Hematopoietic multipotent progenitor cell treated with erythropoietin and hydrocortisone succinate and interleukin-3 and kit ligand, for 4 days (in vitro differentiated cells): ENCODE results near the gene LMO7.
A peak's percentile ranks its signal among the peaks of the same experiment; 100 is the strongest.
"Not testable (repeated sequence)": the region's sequence is repeated elsewhere in the genome, so short reads cannot be mapped to it uniquely, and the experiment has no call there.

Source experiments
- DNase-seq: peaks from one replicate; pipeline ENCODE4 v3.0.0-alpha.2; 2015

The LMO7 gene

DNA sequence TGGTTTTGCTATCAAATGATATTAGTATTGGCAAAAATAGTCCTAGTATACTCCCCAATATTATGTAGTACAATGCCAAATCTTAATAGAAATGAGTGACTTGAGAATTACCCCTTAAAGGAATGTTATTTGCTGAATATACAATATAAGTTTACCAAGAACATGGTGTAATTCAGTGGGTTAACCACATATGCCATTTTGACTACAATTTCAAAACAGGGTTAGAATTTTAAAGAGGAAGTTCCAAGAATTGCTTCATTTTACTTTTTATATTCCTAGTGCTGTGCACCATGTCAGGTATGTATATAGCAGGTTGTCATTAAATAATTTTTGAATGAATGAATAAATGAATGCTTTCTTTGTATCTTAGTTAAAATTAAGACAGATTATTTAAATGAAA, 66.3 kb downstream of the LMO7 start:
- peak; percentile 76 for DNase-seq

DNA sequence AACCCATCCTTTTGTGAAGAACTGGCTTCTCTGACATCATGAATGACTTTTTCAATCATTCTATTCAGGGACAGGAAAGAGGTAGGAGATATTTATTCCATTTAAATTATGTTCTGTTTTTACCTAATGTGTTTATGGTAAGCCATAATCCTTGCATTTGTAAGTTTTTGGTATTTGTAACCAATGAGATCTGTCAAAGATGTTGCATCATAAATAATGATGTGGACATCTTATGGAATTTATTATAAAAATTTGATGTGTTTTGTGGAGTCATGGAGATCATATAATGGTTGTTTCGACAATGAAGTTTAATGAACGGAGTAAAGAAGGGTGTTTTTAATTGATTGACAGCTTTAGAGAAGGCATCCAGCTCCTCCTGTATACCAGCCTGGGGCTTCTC, 67.6 kb downstream of the LMO7 start:
- no peak for DNase-seq

DNA sequence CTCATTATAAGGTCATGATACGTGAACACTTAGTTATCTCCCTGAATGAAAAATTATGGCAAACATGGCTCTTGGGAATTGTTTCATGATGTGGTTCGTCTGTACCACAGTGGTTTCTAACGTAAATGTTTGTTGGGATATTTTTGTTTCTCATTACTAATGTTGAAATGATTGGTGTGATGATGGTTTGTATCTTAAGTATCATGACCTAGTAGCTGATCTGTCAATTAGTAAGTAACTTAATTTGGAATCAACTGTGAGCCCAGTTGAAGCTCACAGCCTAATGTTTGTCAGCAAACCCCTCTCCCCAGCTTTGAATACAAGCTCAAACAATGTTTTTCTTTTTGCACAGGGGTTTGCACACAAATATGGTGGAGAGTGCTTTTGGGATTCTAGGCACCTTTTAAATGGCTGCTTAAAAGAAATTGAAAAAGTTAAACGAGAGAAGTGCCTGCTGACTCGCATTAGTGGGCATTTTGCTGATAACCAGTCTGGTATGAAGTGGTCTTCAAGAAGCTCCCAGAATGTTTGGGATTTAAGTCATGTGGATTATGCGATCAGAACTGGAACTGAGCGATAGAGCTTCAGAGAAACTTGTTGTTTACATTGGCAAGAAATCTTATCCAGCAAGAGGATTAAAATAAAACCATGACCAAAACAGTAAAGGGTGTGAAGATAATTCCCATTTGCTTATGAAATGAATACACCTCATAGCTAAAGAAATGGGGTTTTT, 68.2 kb downstream of the LMO7 start:
- no peak for DNase-seq

DNA sequence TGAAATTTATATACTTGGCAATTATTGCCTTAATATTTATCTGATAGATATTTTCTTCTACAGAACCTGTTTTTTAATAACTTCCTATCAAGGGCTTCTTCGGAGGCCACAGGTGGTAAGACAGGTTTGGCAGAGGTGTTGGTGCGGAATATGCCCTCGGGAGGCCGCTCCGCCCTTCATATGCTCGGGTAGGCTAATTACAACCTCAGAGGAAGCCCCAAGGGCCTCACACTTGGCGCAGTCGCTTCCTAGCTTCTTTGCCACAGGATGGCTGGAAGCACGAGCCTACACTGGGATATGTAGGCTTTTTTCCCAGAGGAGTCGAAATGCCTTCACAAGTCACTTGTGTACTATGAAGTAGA, 68.8 kb downstream of the LMO7 start:
- no peak for DNase-seq

DNA sequence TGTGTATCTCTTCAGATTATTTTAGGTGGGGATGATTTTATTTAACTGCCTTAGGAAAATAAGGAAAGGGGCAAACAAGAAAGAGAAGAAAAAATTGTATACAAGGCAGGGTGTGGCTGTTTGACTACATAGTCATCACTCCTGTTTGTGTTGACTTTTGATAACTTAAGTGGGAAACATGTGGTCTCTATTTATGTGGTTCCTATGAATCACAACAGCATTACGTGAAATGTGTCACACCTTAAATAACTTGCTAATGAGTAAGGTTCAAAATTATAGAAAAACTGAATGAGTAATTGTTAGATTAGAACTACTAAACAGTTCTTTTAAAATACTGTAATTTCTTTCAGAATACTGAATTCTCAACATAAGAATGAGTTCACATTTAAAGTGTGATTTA, 69.3 kb downstream of the LMO7 start:
- DNase-seq = no peak

DNA sequence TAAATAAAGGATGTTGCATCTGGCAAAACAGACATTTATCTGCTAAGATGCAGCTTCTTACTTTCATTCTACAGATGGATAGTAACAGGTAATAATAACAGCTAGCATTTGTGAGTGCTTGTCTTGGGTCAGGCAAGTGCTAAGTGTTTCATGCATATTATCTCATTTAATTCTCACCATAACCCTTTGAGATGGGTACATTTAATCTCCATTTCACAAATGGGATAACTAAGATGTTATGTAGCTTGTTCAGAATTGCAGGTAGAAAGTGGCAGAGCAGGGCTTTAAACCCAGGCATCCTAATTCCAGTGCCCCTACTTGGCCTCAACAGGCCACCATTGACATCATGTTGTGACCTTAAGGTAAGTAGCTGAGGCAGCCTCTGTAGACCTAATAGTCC, 69.8 kb downstream of the LMO7 start:
- DNase-seq = no peak

DNA sequence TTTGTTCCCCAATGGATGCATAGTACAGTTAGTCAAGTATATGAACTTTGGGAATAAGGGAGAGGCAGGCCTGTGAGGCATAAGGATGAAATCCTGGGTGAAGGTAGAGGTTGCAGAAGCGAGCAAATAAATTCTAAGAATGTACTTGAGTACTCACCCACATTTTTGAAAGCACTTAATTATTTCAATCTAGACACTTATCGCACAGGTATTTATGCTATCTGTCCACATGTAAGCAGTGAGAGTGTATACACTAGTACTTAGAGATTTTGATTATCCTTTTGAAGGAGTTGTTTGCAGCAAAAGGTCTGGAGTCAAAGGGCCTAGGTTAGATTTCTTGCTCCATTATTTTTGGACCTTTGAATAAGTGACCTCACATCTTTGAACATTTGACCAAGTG, 77.7 kb downstream of the LMO7 start:
- no peak for DNase-seq

DNA sequence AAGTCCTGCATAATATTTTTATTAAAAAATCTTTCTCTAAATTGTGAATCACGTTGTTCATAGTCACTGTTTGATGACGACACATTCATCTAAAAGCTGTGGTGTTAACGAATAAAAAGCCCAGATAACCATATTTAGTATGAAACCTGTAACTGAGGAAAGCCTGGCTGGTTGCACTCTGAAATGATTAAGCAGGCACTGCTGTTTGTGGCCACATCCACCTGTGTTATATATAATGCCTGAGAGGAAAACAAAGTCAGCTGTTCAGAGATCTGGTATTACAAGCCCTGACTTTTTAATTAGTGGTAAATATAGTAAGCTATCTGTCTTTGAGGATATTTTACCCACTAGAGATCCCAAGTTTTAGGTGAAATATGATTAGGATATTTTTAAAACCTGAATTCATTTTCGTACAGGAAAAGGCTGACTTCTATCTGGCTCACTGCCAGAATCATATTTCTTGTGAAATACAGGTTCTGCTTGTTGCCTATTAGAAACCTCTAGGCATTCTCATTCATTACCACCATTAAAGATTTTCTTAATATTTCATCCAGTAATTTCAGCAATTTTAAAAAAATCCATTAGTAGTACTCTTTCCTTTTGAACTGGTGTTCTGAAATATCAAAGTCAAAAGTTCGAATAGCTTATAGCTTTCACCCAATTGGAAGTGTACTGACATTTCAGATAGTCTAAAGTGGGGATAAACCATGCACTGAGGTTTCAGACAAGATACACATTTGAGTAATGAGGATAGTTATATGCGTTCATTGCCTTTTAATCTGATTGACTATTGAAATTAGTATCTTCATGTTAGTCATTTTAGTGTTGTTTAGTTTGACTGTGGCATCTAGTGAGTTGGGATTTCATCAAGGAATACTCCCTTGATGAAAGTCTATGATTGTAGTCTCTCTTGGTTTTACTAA, 79.7 kb downstream of the LMO7 start:
- DNase-seq = peak; percentile 36

DNA sequence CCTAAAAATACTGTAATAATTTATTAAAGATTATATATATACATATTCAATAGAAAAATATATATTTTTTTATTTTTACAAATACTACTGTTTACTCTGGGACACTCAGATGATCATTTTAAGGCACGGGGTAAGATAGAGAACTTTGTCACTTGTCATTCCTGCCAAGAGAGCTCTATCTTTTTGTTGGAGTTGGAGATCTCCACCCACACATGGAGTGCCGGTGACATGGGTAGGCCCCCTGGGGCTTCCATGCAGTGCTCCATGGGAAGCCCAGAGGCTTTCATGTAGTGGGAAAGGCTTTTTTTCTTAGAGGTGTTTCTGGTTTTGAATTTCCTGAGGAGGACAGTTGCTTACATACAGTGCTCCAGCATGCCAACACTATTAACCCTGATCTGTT, 81.4 kb downstream of the LMO7 start:
- no peak for DNase-seq

DNA sequence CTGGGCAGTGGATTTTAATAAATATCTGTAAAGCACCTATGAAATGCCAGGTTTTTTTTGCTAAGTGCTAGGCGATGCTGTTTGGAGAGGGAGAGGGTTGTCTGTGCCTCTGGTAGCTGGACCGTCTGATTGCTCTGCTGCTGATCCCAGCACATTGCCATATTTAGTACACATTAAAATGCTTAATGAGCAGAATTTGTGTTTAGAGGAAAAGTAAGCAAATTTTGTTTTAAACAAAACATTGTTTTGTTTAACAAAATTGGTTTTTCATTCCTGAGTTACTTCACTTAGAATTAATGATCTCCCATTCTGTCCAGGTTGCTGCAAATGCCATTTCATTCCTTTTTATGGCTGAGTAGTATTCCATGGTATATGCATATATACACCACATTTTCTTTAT, 85.2 kb downstream of the LMO7 start:
- DNase-seq = no peak

DNA sequence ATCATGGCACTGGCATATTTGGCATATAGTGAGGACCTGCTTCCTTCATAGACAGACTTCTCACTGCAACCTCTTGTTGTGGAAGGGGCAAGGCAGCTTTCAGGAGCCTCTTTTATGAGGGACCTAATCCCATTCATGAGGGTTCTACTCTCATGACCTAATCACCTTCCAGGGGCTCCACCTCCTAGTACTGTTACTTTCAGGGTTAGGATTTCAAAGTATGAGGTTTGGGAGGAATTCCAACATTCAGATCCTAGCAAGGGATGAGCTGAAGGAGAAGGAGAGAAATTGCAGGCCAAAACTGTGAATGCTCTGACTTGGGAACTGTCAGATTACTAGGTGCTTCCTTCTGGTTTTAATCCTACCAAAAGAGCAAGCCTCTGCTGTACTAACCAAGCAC, 87.8 kb downstream of the LMO7 start:
- DNase-seq = no peak

DNA sequence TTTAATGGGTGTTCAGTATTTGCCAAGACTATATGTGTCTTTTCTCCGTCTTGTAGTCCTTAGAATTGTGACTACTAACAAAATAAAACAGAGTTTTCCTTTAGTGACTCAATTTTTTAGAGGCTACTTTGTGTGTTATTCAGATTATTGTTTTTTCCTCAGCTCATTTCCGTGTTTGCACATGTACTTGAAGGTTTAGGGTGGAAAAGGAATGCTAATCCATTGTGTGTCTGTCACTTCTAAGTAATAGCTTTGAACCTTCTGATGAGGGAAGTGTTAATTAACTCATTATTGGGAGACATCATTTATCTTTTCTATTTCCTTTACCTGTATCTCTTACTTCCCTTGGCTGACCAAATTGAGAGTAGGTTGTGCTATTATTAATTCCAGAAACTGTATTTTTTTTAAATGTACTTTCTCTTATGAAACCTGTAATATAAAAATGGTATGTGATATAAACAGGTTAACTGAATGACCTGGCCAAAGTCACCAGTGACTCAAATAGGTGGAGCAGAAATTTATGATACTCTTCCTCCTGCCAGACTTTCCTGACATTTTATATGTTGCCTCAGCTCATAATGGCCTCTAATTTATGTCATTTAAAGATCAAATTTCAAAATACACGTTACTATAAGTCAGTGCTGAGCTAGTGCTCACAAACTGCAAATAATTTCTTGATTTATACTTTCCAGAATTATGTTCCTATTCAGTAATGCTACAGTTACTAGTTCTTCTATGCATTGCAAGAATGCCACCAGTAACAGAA, 88.8 kb downstream of the LMO7 start:
- no peak for DNase-seq

DNA sequence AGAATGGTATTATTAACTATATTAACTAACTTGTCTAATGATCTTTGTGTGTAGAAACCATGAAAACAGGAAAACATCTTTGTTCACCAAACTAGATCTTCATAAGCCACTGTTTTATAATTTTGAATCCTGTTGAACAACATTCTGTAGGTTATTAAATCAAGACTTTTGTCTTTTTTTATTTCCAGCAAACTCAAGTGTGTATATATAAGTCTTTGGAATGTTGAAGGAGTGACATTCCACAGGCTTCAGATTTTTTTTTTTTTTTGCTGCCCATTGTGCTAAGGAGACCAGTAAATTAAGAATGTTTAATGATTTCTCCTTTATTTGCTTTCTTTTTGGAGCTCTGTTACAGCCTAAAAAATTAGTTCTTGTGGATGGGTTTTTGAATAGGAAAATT, 89.6 kb downstream of the LMO7 start:
- no peak for DNase-seq

DNA sequence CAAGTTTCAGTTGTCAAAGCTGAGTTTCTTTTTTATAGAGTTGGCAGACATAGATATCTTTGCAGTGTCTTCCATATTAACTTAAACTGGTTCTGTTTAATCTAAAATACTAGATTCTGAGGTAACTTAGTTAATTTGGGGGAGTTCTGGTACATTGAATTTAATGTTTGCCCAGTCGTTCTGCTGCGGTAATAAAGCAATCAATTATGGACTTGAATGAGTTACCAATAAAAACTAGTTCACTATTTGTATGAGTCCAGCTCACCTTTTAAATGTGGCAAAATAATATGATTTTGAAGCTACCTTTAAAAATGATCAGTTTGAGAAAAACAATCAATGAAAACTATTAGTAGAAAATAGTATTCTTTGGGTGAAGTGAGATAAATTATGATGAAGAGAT, 90.2 kb downstream of the LMO7 start:
- DNase-seq = no peak

DNA sequence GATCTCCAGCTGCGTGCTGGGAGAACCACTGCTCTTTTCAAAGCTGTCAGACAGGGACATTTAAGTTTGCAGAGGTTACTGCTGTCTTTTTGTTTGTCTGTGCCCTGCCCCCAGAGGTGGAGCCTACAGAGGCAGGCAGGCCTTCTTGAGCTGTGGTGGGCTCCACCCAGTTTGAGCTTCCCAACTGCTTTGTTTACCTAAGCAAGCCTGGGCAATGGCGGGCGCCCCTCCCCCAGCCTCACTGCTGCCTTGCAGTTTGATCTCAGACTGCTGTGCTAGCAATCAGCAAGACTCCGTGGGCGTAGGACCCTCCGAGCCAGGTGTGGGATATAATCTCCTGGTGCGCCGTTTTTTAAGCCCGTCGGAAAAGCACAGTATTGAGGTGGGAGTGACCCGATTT, 97.0 kb downstream of the LMO7 start:
- DNase-seq = not testable (repeated sequence)

DNA sequence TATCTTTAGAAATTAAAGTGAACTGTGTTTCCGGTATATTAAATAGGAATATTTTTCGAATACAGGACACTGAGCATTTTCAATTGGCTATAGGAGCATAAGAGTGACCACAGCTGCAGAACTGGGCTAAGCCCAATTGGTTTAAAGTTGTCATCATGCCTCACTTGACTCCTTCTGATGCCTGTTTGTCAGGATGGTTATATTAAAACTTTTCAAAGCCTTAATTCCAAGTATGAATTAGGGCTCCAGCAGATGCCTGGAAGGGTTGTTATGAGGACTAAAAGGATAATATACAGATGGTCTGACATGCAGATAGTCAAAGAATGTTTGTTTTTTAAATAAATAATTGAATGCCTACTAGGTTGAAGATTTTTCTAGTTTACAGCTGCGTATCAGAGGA, 100.0 kb downstream of the LMO7 start:
- no peak for DNase-seq

DNA sequence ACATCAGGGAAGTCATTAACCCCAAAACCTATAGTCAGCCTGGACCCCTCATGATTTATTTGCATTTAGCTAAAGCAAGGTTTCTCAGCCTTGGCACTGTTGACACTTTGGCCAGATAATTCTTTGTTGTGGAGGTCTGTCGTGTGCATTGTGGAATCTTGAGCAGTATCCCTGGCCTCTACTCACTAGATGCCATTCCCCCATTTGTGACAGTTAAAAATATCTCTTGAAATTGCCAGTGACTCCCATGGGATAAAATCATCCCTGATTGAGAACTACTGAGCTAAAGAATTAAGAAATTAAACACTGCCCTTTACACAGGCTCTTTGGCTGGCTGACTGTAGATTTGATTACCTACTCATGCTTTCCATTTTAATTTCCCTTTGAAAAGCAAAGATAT, 102.7 kb downstream of the LMO7 start:
- DNase-seq = no peak

DNA sequence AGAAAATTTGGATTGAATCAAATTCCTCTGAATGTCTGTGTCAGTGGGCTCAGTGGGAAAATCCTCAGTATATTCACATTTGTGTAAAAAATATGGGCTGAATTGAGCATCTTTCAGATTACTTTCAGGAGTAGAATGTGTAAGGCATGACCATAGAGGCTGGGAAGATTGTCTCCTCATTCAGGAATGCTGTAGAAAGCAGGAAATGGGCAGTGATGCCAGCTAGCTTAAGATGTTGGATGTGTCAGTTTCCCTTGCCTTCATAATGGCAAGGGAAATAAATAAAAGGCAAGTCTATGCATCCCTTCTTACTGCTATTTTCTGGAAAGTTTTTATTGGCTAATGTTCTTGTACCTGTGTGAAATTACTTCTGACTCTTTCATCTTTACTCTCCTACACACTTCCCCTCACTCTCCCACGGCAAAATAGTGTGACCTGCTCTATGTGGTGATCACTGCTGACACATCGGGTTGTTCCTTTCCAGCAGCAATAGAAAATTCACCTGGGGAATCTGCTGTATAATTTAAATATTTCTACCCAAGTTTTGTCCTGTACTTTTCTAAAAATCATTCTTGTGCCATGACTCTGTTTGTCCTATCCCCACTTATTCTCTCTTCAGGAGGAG, 103.2 kb downstream of the LMO7 start:
- DNase-seq = no peak

DNA sequence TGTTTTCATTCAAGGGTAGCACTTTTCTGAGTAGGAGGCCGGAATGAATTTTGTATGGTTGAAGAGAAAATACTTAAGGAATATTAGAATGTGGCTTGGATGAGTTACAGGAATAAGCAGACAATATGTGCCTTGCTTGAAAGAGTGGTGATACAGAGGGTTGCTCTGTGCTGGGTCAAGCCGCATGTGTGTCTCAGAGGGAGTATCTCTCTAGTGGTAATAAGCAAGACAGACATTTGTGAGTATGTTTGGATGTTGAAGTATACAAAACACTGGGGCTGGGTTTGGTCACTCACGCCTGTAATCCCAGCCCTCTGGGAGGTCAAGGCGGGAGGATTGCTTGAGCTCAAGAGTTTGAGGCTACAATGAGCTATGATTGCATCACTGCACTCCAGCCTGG, 103.9 kb downstream of the LMO7 start:
- no peak for DNase-seq

DNA sequence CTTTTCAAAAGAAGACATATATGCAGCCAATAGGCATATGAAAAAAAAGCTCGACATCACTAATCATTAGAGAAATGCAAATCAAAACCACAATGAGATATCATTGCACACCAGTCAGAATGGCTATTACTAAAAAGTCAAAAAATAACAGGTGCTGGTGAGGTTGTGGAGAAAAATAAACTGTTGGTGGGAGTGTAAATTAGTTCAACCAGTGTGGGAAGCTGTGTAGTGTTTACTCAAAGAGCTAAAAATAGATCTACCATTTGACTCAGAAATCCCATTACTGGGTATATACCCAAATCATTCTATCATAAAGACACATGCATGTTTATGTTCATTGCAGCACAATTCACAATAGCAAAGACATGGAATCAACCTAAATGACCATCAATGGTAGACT, 106.9 kb downstream of the LMO7 start:
- DNase-seq = not testable (repeated sequence)

DNA sequence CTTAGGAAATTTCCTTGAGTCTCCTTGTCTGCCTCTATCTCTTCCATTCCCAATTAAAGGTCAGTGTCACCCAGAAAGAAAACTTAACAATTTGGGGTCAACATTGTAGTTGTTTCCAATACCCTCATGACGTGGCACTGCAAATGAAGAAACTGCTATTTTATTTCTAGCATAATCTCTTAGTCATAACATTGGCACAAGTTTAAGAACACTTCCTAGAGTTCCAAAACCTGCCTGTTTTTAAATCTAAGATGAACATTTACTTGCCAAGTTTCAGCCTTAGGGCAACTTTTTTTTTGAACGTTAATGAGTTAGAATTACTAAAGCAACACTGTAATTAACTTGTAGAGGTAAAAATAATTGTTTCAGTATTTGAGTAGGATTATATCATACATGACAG, 108.0 kb downstream of the LMO7 start:
- DNase-seq = no peak

DNA sequence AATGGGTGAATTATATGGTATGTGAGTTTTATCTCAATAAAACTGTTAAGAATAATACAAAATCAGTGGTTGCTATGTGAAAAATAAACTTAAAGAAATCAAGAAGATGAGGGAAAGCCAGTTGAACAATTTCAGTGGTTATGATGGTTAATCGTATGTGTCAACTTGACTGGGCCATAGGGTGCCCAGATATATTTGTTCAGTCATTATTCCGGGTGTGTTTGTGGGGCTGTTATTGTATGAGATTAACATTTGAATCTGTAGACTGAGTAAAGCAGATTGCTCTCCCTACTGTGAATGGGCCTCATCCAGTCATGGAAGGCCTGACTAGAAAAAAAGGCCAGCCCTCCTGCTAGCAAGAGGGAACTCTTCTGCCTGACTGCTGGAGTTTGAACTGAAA, 109.3 kb downstream of the LMO7 start:
- DNase-seq = no peak

DNA sequence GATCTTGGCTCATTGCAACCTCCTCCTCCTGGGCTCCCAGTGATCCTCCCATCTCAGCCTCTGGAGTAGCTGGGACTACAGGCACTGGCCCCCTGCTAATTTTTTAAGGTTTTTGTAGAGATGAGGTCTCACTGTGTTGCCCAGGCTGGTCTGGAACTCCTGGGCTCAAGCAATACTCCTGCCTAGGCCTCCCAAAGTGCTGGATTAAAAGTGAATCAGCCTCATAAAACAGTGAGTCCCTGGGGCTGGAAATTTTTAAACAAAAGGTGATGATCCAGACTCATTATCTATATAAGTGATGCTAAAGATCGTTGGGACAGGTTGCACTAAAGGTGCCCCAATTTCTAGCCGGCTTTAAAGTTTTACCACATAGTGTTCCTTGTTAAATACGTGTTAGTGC, 112.7 kb downstream of the LMO7 start:
- DNase-seq = no peak
